Hepatocyte (in vitro differentiated cells): ENCODE data around the gene MTR. TPM values are rescaled to one million over a fixed set of nuclear protein-coding genes. Genes with fewer than 3 reads are reported as not detected.

Source experiments
- DNase-seq: peaks from one replicate; pipeline ENCODE4 v3.0.0-alpha.2; 2016; ENCODE audit warnings: low spot score
- H2AFZ ChIP-seq: fragments of 200-600 bp; sonication (generic); 2 replicates; pipeline ENCODE4 v1.6.0; 2016; ENCODE audit warnings: antibody characterized with exemption, mild to moderate bottlenecking
- H3K27ac ChIP-seq: fragments of 200-600 bp; sonication (generic); 2 replicates; pipeline ENCODE4 v1.5.1; 2016; ENCODE audit warnings: mild to moderate bottlenecking
- H3K27me3 ChIP-seq: fragments of 200-600 bp; sonication (generic); 2 replicates; pipeline ENCODE4 v1.6.1; 2016
- H3K36me3 ChIP-seq: fragments of 200-600 bp; sonication (generic); replicated peaks from 2 replicates; pipeline ENCODE4 v1.5.1; 2016; ENCODE audit warnings: low read depth; ENCODE audit not compliant: insufficient read depth
- H3K4me1 ChIP-seq: fragments of 200-600 bp; sonication (generic); 2 replicates; pipeline ENCODE4 v1.5.1; 2016; ENCODE audit warnings: mild to moderate bottlenecking, moderate library complexity; ENCODE audit not compliant: insufficient read depth
- H3K4me2 ChIP-seq: fragments of 200-600 bp; sonication (generic); 2 replicates; pipeline ENCODE4 v1.6.0; 2016
- H3K4me3 ChIP-seq: fragments of 200-600 bp; sonication (generic); 2 replicates; pipeline ENCODE4 v1.5.1; 2016; ENCODE audit warnings: mild to moderate bottlenecking
- H3K79me2 ChIP-seq: fragments of 200-600 bp; sonication (generic); 2 replicates; pipeline ENCODE4 v1.6.0; 2017; ENCODE audit warnings: mild to moderate bottlenecking
- H3K9me2 ChIP-seq: fragments of 200-600 bp; sonication (generic); replicated peaks from 2 replicates; pipeline ENCODE4 v1.6.0; 2017; ENCODE audit warnings: mild to moderate bottlenecking; ENCODE audit not compliant: insufficient read depth
- H3K9me3 ChIP-seq: fragments of 200-600 bp; sonication (generic); 2 replicates; pipeline ENCODE4 v1.5.1; 2016; ENCODE audit warnings: low read depth, mild to moderate bottlenecking
- H4K20me1 ChIP-seq: fragments of 200-600 bp; sonication (generic); 2 replicates; pipeline ENCODE4 v1.6.0; 2016; ENCODE audit warnings: mild to moderate bottlenecking; ENCODE audit not compliant: insufficient read depth, poor library complexity, severe bottlenecking
- CTCF ChIP-seq: fragments of 200-600 bp; sonication (generic); IDR thresholded peaks from 2 replicates; pipeline ENCODE4 v1.5.1; 2016; ENCODE audit warnings: antibody characterized with exemption, mild to moderate bottlenecking; ENCODE audit not compliant: poor library complexity
- EZH2 ChIP-seq: fragments of 200-600 bp; sonication (generic); IDR thresholded peaks from 2 replicates; pipeline ENCODE4 v1.6.1; 2016; ENCODE audit warnings: antibody characterized with exemption, mild to moderate bottlenecking, borderline replicate concordance
- EZH2phosphoT487 ChIP-seq: fragments of 200-600 bp; sonication (generic); IDR thresholded peaks from one replicate; pipeline ENCODE4 v1.6.1; 2018; ENCODE audit warnings: antibody characterized with exemption, mild to moderate bottlenecking, low read depth, moderate library complexity; ENCODE audit not compliant: unreplicated experiment, severe bottlenecking
- WGBS: methylation state at CpG from one replicate; pipeline ENCODE4 v1.1.6; 2016; ENCODE audit warnings: low lambda C conversion rate; ENCODE audit errors: missing lambda C conversion rate; 5-methylcytosine and 5-hydroxymethylcytosine counted together
- polyA plus RNA-seq: library from polyadenylated mRNA; unstranded; fragments of >200 nt; fragmentation: Nextera tagmentation; extraction: Ambion mirVana; gene quantifications from 2 replicates; pipeline ENCODE4 v1.2.1, GENCODE V29; 2016
- total RNA-seq: library from RNA; depleted of rRNA; stranded (reverse); fragments of >200 nt; gene quantifications from 2 replicates; pipeline ENCODE4 v1.2.3, GENCODE V29; 2014

The MTR gene
- total and polyA plus RNA-seq, 2 experiments from 2014 or later = 9.6 to 23.8 TPM

GRCh38 chr1:236886199-236886598 lies 91.1 kb downstream of the MTR start:
- Histone ChIP-seq H3K9me2 (no peaks in the 10 kb centered on the region), H3K4me1 (peaks cover 3% of the 10 kb centered on the region), H4K20me1 (no peaks in the 10 kb centered on the region), H3K27ac (no peak overlapping the region), H3K9me3 (no peaks in the 10 kb centered on the region), H3K79me2 (no peaks in the 10 kb centered on the region), H3K27me3 (no peaks in the 10 kb centered on the region), H2AFZ (no peak overlapping the region), H3K4me3 (no peak overlapping the region), H3K36me3 (peaks cover 3% of the 10 kb centered on the region), H3K4me2 (no peak overlapping the region)
- 88% methylated on average over 1 of the region's 1 CpG for WGBS
- no peak for TF ChIP-seq EZH2
- no peak for TF ChIP-seq CTCF
- TF ChIP-seq EZH2phosphoT487 = no peak
- no peak for DNase-seq

GRCh38 chr1:236887081-236887480 lies 92.0 kb downstream of the MTR start:
- Histone ChIP-seq H3K4me3 (no peak overlapping the region), H3K79me2 (no peaks in the 10 kb centered on the region), H3K27me3 (no peaks in the 10 kb centered on the region), H3K4me1 (peaks cover 3% of the 10 kb centered on the region), H4K20me1 (no peaks in the 10 kb centered on the region), H3K27ac (no peak overlapping the region), H3K4me2 (no peak overlapping the region), H3K36me3 (peaks cover 3% of the 10 kb centered on the region), H3K9me3 (no peaks in the 10 kb centered on the region), H3K9me2 (no peaks in the 10 kb centered on the region), H2AFZ (no peak overlapping the region)
- 81% methylated on average over 8 of the region's 8 CpGs for WGBS
- no peak for DNase-seq
- TF ChIP-seq EZH2phosphoT487 (no peak), EZH2 (no peak), CTCF (no peak)

- peaks cover 3% of the 10 kb centered on the region for H3K4me1 ChIP-seq
- H3K4me2 ChIP-seq = no peak overlapping the region
- no peaks in the 10 kb centered on the region for H3K79me2 ChIP-seq
- no peak for DNase-seq
- 84% methylated on average over 4 of the region's 4 CpGs for WGBS
- H3K9me2 ChIP-seq = no peaks in the 10 kb centered on the region
- no peaks in the 10 kb centered on the region for H3K27me3 ChIP-seq
- H2AFZ ChIP-seq = no peak overlapping the region
- H4K20me1 ChIP-seq = no peaks in the 10 kb centered on the region
- H3K9me3 ChIP-seq = no peaks in the 10 kb centered on the region
- H3K36me3 ChIP-seq = peaks cover 3% of the 10 kb centered on the region
- H3K27ac ChIP-seq = no peak overlapping the region
- H3K4me3 ChIP-seq = no peak overlapping the region
- TF ChIP-seq EZH2 (no peak), CTCF (no peak), EZH2phosphoT487 (no peak)
These were observed 93.0 kb downstream of the MTR start for GRCh38 chr1:236888126-236888525.

- Histone ChIP-seq H3K4me3 (no peak overlapping the region), H3K27ac (no peak overlapping the region), H3K36me3 (peaks cover 3% of the 10 kb centered on the region), H3K79me2 (no peaks in the 10 kb centered on the region), H3K4me2 (no peak overlapping the region), H3K27me3 (no peaks in the 10 kb centered on the region), H3K4me1 (peaks cover 3% of the 10 kb centered on the region), H3K9me3 (no peaks in the 10 kb centered on the region), H3K9me2 (no peaks in the 10 kb centered on the region), H2AFZ (no peak overlapping the region), H4K20me1 (no peaks in the 10 kb centered on the region)
- DNase-seq = no peak
- WGBS = 87% methylated on average over 8 of the region's 8 CpGs
- TF ChIP-seq EZH2 = no peak
These were observed 93.8 kb downstream of the MTR start for GRCh38 chr1:236888903-236889302.
